Central memory CD8-positive, alpha-beta T cell (primary cell): Measurements from ENCODE around the gene EPHB6.

Experiments used
- ATAC-seq: fragments of 150-1000 bp; cut with Tn5 transposase; replicated peaks from 2 replicates; pipeline ENCODE4 v1.10.0; 2022; ENCODE audit warnings: mild to moderate bottlenecking, moderate FRiP score, moderate number of reproducible peaks; ENCODE audit not compliant: poor library complexity, severe bottlenecking; ENCODE audit errors: extremely low read depth
- DNase-seq, 2 donors: peaks; one replicate each; pipeline ENCODE4 v3.0.0; 2021; ENCODE audit warnings: low spot score in 2 of 2
- H3K27ac Mint-ChIP-seq: one replicate; pipeline ENCODE4 v1.8.0; 2022; ENCODE audit warnings: low read depth, mild to moderate bottlenecking, moderate library complexity, mixed read lengths
- H3K27me3 Mint-ChIP-seq: one replicate; pipeline ENCODE4 v1.8.0; 2022; ENCODE audit warnings: mixed read lengths
- H3K36me3 Mint-ChIP-seq: one replicate; pipeline ENCODE4 v1.8.0; 2022; ENCODE audit warnings: mild to moderate bottlenecking, moderate library complexity, mixed read lengths; ENCODE audit not compliant: insufficient read depth
- H3K4me1 Mint-ChIP-seq: one replicate; pipeline ENCODE4 v1.8.0; 2022; ENCODE audit warnings: mixed read lengths
- H3K4me3 Mint-ChIP-seq: one replicate; pipeline ENCODE4 v1.8.0; 2022; ENCODE audit warnings: mild to moderate bottlenecking, moderate library complexity, mixed read lengths
- H3K9me3 Mint-ChIP-seq: one replicate; pipeline ENCODE4 v1.8.0; 2022; ENCODE audit warnings: mixed read lengths

The EPHB6 gene

GRCh38 chr7:142870147-142870559 lies 15.3 kb downstream of the EPHB6 start:
- DNase-seq: no peak
- no peak overlapping the region for H3K27ac Mint-ChIP-seq
- H3K4me1 Mint-ChIP-seq: no peaks in the 10 kb centered on the region
- H3K27me3 Mint-ChIP-seq: no peaks in the 10 kb centered on the region
- no peaks in the 10 kb centered on the region for H3K36me3 Mint-ChIP-seq
- ATAC-seq: no peak
- no peaks in the 10 kb centered on the region for H3K9me3 Mint-ChIP-seq
- H3K4me3 Mint-ChIP-seq: no peak overlapping the region

DNA sequence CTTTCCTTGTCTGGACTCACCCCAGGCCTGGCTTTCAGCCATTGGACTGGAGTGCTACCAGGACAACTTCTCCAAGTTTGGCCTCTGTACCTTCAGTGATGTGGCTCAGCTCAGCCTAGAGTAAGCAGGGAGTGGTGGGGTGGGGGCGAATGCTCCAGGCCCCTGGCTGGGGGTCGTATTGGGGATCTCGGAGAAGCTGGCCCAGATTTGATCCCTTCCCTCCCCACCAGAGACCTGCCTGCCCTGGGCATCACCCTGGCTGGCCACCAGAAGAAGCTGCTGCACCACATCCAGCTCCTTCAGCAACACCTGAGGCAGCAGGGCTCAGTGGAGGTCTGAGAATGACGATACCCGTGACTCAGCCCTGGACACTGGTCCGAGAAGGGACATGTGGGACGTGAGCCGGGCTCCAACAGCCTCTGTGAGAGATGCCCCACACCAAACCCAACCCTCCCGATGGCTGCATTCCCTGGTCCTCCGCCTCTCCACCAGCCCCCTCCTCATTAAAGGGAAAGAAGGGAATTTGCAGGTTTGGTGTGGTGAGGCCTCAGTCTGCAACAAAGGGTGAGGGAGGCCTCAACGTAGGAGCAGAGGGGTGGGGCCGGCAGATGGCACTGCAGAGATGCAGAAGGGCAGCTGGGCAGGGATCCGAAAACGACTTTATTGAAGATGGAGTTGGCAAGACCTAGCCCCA lies 15.8 kb downstream of the EPHB6 start:
- no peak for DNase-seq
- H3K27me3 Mint-ChIP-seq: peaks cover 2% of the 10 kb centered on the region
- no peaks in the 10 kb centered on the region for H3K36me3 Mint-ChIP-seq
- no peak overlapping the region for H3K4me3 Mint-ChIP-seq
- no peak for ATAC-seq
- H3K27ac Mint-ChIP-seq: no peak overlapping the region
- H3K4me1 Mint-ChIP-seq: no peaks in the 10 kb centered on the region
- no peaks in the 10 kb centered on the region for H3K9me3 Mint-ChIP-seq

GRCh38 chr7:142871260-142872105 lies 16.6 kb downstream of the EPHB6 start:
- H3K27ac Mint-ChIP-seq: no peak overlapping the region
- H3K9me3 Mint-ChIP-seq: no peaks in the 10 kb centered on the region
- no peaks in the 10 kb centered on the region for H3K36me3 Mint-ChIP-seq
- peaks cover 10% of the 10 kb centered on the region for H3K27me3 Mint-ChIP-seq
- DNase-seq (no peak), ATAC-seq (no peak)
- H3K4me1 Mint-ChIP-seq: no peaks in the 10 kb centered on the region
- H3K4me3 Mint-ChIP-seq: no peak overlapping the region

GRCh38 chr7:142872106-142872675 lies 17.3 kb downstream of the EPHB6 start:
- Mint-ChIP-seq H3K27me3 (peaks cover 17% of the 10 kb centered on the region), H3K4me3 (no peak overlapping the region), H3K36me3 (no peaks in the 10 kb centered on the region), H3K4me1 (no peaks in the 10 kb centered on the region), H3K27ac (no peak overlapping the region), H3K9me3 (no peaks in the 10 kb centered on the region)
- no peak for DNase-seq
- no peak for ATAC-seq

DNA sequence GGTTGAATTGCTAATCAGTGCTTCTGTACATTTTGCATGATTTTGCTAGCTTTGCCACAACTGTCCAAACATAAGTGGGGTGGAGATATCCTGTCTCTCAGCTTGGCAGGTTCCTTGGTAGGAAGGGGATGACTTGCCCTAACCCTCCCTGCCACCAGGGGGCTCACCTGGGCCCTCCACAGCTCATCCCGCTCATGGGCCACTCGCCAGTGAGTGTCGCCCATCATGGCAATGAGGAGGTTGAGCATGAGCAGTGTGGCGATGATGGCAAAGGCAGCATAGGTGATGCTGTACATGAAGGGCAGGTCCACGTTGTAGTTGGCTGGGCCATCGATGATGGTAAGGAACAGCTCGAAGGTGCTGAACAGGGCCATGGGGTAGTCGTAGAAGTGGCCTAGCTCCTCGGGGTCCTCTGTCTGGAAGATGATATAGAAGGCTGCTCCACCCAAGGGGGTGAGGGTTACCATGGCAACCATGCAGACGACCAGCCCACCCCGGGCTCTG lies 18.5 kb downstream of the EPHB6 start:
- no peak overlapping the region for H3K27ac Mint-ChIP-seq
- DNase-seq: no peak
- H3K27me3 Mint-ChIP-seq: peaks cover 25% of the 10 kb centered on the region
- H3K9me3 Mint-ChIP-seq: no peaks in the 10 kb centered on the region
- H3K4me1 Mint-ChIP-seq: no peaks in the 10 kb centered on the region
- H3K4me3 Mint-ChIP-seq: no peak overlapping the region
- no peak for ATAC-seq
- H3K36me3 Mint-ChIP-seq: no peaks in the 10 kb centered on the region

DNA sequence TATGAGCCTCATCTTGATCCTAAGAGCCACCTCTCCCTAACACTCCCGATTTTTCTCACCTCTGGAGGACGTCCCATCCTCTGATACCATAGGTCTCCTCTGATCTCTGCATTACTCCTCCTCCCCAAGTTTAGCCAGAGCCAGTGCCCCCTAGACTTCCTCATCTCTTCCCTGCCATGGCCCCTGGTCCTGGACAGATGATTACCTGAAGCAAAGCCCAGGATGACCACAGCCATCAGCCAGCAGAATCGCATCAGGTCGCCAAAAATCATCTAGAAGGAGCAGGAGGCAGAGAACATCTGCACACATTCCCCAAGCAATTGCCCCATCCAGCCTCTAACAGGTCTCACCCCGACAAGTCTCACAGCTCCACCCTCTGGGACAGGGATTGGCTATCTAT lies 19.0 kb downstream of the EPHB6 start:
- no peak overlapping the region for H3K27ac Mint-ChIP-seq
- no peaks in the 10 kb centered on the region for H3K9me3 Mint-ChIP-seq
- no peaks in the 10 kb centered on the region for H3K36me3 Mint-ChIP-seq
- DNase-seq: no peak
- no peaks in the 10 kb centered on the region for H3K4me1 Mint-ChIP-seq
- H3K27me3 Mint-ChIP-seq: peaks cover 26% of the 10 kb centered on the region
- no peak for ATAC-seq
- no peak overlapping the region for H3K4me3 Mint-ChIP-seq

- no peaks in the 10 kb centered on the region for H3K4me1 Mint-ChIP-seq
- H3K36me3 Mint-ChIP-seq: no peaks in the 10 kb centered on the region
- peaks cover 31% of the 10 kb centered on the region for H3K27me3 Mint-ChIP-seq
- no peak overlapping the region for H3K4me3 Mint-ChIP-seq
- H3K27ac Mint-ChIP-seq: no peak overlapping the region
- no peak for DNase-seq
- no peaks in the 10 kb centered on the region for H3K9me3 Mint-ChIP-seq
- ATAC-seq: no peak
Measured at GRCh38 chr7:142874409-142874808, 19.5 kb downstream of the EPHB6 start.

DNA sequence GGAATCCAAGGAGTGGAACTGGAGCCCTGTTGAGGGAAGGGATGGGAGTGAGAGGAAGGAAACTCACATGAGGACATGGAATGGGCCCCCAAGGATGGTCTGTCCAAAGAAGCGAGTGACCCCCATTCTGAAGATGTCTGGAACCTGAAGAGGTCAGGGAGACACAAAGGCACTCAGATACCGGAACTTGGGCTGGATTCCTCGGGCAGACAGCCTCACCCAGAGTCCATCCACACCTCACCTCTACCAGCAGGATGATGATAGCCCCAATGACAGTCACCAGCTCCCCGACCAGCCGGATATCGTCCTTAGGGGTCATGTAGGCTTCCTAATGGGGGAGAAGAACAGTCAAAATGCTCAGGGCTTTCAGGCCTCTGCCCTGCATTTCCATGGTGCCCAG lies 20.0 kb downstream of the EPHB6 start:
- no peak for DNase-seq
- no peak for ATAC-seq
- H3K27ac Mint-ChIP-seq: no peak overlapping the region
- peaks cover 35% of the 10 kb centered on the region for H3K27me3 Mint-ChIP-seq
- H3K9me3 Mint-ChIP-seq: no peaks in the 10 kb centered on the region
- H3K4me1 Mint-ChIP-seq: no peaks in the 10 kb centered on the region
- no peaks in the 10 kb centered on the region for H3K36me3 Mint-ChIP-seq
- no peak overlapping the region for H3K4me3 Mint-ChIP-seq

- no peaks in the 10 kb centered on the region for H3K4me1 Mint-ChIP-seq
Measured at GRCh38 chr7:142875456-142875855, 20.6 kb downstream of the EPHB6 start.

GRCh38 chr7:142876236-142876960 lies 21.5 kb downstream of the EPHB6 start:
- peaks cover 47% of the 10 kb centered on the region for H3K27me3 Mint-ChIP-seq
- no peak for DNase-seq
- H3K27ac Mint-ChIP-seq: no peak overlapping the region
- no peaks in the 10 kb centered on the region for H3K9me3 Mint-ChIP-seq
- ATAC-seq: no peak
- no peaks in the 10 kb centered on the region for H3K4me1 Mint-ChIP-seq
- H3K4me3 Mint-ChIP-seq: no peak overlapping the region
- H3K36me3 Mint-ChIP-seq: no peaks in the 10 kb centered on the region

More at GRCh38 chr7:142875456-142875855, 20.6 kb downstream of the EPHB6 start:
- Mint-ChIP-seq H3K4me3 (no peak overlapping the region), H3K9me3 (no peaks in the 10 kb centered on the region), H3K27me3 (peaks cover 42% of the 10 kb centered on the region), H3K27ac (no peak overlapping the region), H3K36me3 (no peaks in the 10 kb centered on the region)
- no peak for ATAC-seq
- DNase-seq: no peak

GRCh38 chr7:142876991-142877910 lies 22.4 kb downstream of the EPHB6 start:
- Mint-ChIP-seq H3K4me1 (no peaks in the 10 kb centered on the region), H3K27me3 (peaks cover 53% of the 10 kb centered on the region), H3K27ac (no peak overlapping the region), H3K9me3 (no peaks in the 10 kb centered on the region), H3K4me3 (no peak overlapping the region), H3K36me3 (no peaks in the 10 kb centered on the region)
- ATAC-seq (no peak), DNase-seq (no peak)
